Ascending aorta (tissue), 2 donors: ENCODE results near the gene OTUB1. TPM values are rescaled to one million over a fixed set of nuclear protein-coding genes. Genes with fewer than 3 reads are reported as not detected.

ENCODE experiments used
- DNase-seq, 2 donors: peaks; one replicate each; pipeline ENCODE4 v3.0.0-alpha.2; 2019; ENCODE audit warnings: low spot score in 2 of 2
- H3K27ac ChIP-seq, 2 donors: fragments of 200-600 bp; sonication (generic); one replicate each; pipeline ENCODE4 v1.5.1; 2016 to 2017; ENCODE audit warnings: mild to moderate bottlenecking in 1 of 2
- H3K27me3 ChIP-seq: fragments of 200-600 bp; sonication (generic); one replicate; pipeline ENCODE4 v1.5.1; 2017
- H3K36me3 ChIP-seq, 2 donors: fragments of 200-600 bp; sonication (generic); one replicate each; pipeline ENCODE4 v1.5.1; 2016
- H3K4me1 ChIP-seq, 2 donors: fragments of 200-600 bp; sonication (generic); one replicate each; pipeline ENCODE4 v1.5.1; 2016 to 2017; ENCODE audit warnings: mild to moderate bottlenecking in 1 of 2
- H3K4me3 ChIP-seq, 2 donors: fragments of 200-600 bp; sonication (generic); one replicate each; pipeline ENCODE4 v1.5.1; 2016 to 2017; ENCODE audit warnings: mild to moderate bottlenecking in 1 of 2
- H3K9me3 ChIP-seq, 2 donors: fragments of 200-600 bp; sonication (generic); one replicate each; pipeline ENCODE4 v1.5.1; 2016
- intact Hi-C: fragments of 100-400 bp; cut with DNase I; formaldehyde crosslinking; loops from one replicate; pipeline ENCODE4 v1.15.1; 2023
- total RNA-seq: library from RNA; depleted of rRNA; stranded (reverse); fragments of >200 nt; gene quantifications from one replicate; pipeline ENCODE4 v1.1.0, GENCODE V29; 2016
- TF ChIP-seq, protein P1 (sequence below), 3 experiments: fragments of 200-600 bp in 2 of 3; fragments of 450-650 bp in 1 of 3; sonication (generic) in 2 of 3; IDR thresholded peaks; one replicate each; pipeline ENCODE4 v1.5.1; 2016 to 2019; ENCODE audit warnings: antibody characterized with exemption in 3 of 3, mild to moderate bottlenecking in 1 of 3, moderate library complexity in 1 of 3

The OTUB1 gene
- total RNA-seq, 1 donor from 2014 or later, result 89.4 TPM

DNA sequence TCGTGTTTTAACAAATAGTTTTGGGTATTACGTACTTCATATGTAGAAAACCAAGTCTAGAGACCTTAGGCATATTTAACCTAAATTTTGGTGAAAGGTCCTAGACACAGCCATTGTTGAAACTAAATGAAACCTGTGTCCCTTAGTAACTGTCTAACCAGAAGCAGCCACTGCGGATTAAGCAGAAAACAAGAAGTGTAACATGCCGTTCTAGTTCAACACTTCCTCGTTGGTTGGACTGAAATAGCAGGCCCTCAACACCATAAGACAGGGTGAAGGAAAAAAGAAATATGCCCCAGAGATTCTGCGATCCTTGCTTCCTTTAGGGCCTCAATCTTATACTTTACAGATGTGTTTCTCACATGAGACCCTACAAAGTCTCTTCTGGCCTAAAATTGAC lies 45.5 kb upstream of the OTUB1 start:
- intact Hi-C loops, result loop anchor here (10.0 kb wide), 1 partner anchor 256 kb away; the partner anchor contains the start of gene RTN3

DNA sequence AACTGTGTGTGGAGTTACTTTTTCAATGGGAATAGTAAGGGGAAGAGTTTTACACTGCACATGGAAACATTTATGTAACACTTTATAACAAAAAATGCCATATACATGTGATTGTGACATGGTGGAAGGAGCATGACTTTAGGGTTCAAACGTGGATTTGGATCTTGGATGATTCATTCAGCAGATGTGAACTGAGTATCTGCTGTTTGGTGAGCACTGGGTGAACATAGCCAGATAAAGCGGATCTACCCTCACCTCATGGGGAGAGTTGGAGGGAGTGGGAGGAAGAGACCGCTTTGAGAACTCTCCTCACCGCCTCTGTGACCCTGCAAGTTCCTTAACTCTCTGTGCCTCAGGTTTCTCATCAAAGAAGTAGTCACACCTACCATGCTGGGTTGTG lies 44.3 kb upstream of the OTUB1 start:
- Histone ChIP-seq H3K9me3 (no peaks in the 10 kb centered on the region), H3K27me3 (no peaks in the 10 kb centered on the region), H3K27ac (no peak overlapping the region), H3K36me3 (peaks cover 0 to 8% of the 10 kb centered on the region in 2 donors), H3K4me3 (no peak overlapping the region), H3K4me1 (peaks cover 7 to 15% of the 10 kb centered on the region in 2 donors)
- no peak for DNase-seq
- TF ChIP-seq, protein P1, sequence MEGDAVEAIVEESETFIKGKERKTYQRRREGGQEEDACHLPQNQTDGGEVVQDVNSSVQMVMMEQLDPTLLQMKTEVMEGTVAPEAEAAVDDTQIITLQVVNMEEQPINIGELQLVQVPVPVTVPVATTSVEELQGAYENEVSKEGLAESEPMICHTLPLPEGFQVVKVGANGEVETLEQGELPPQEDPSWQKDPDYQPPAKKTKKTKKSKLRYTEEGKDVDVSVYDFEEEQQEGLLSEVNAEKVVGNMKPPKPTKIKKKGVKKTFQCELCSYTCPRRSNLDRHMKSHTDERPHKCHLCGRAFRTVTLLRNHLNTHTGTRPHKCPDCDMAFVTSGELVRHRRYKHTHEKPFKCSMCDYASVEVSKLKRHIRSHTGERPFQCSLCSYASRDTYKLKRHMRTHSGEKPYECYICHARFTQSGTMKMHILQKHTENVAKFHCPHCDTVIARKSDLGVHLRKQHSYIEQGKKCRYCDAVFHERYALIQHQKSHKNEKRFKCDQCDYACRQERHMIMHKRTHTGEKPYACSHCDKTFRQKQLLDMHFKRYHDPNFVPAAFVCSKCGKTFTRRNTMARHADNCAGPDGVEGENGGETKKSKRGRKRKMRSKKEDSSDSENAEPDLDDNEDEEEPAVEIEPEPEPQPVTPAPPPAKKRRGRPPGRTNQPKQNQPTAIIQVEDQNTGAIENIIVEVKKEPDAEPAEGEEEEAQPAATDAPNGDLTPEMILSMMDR (IDR thresholded peaks at IDR 0.05), result no peak
- intact Hi-C loops, result loop anchor here (10.0 kb wide), 1 partner anchor 257 kb away; the partner anchor contains the start of gene RTN3

More for the DNA sequence above, 45.5 kb upstream of the OTUB1 start:
- Histone ChIP-seq H3K27me3 (no peaks in the 10 kb centered on the region), H3K4me1 (peaks cover 7 to 15% of the 10 kb centered on the region in 2 donors), H3K9me3 (no peaks in the 10 kb centered on the region), H3K4me3 (no peak overlapping the region), H3K27ac (no peak overlapping the region), H3K36me3 (no peaks in the 10 kb centered on the region)
- TF ChIP-seq, protein P1 (IDR thresholded peaks at IDR 0.05), result no peak
- DNase-seq, result no peak

DNA sequence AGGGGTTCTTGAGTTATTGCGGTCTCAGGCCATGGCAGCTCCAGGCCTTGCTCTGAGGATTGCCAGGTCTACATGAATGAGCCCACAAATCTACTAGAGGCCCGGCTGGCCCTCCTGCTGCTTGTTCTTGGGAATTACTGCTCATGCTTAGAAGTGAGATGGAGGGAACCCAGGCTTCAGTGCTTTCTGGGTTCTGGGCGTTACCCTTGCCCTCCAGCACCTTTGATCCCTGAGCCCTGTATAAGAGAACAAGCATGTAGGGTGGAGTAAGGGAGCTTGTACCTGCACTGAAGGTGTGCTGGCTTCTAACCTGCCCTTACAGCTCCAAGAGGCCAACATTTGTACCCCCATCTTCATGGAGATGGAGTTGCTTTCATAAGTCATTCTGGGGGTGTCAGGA lies 43.4 kb upstream of the OTUB1 start:
- peaks cover 7 to 15% of the 10 kb centered on the region in 2 donors for H3K4me1 ChIP-seq
- intact Hi-C loops, result loop anchor here (10.0 kb wide), 1 partner anchor 258 kb away; the partner anchor contains the start of gene RTN3
- no peaks in the 10 kb centered on the region for H3K9me3 ChIP-seq
- H3K27ac ChIP-seq, result no peak overlapping the region
- no peaks in the 10 kb centered on the region for H3K27me3 ChIP-seq
- H3K4me3 ChIP-seq, result no peak overlapping the region
- TF ChIP-seq, protein P1 (IDR thresholded peaks at IDR 0.05), result no peak
- peaks cover under 1 to 14% of the 10 kb centered on the region in 2 donors for H3K36me3 ChIP-seq
- no peak for DNase-seq

DNA sequence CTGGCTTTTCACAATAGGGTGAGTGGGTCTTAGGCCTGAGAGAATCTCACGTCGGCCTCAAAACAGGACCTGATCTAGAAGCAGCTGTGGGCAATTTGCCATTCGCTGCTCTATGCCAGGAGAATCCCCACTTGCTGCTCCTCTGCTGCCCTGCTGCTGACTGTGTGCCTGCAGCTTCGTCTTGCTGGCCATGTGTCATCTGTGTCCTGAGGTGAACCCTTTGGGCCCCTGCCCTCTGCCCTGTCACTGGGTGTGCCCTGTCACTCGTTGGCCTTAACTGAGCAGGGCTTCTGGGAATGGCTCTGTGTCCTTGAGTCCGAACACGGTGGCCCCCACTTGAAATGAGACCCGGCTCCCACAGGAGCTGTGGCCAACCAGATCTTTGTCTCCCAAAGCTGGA lies 41.3 kb upstream of the OTUB1 start:
- H3K36me3 ChIP-seq, result peaks cover 5 to 25% of the 10 kb centered on the region in 2 donors
- no peaks in the 10 kb centered on the region for H3K9me3 ChIP-seq
- TF ChIP-seq, protein P1 (IDR thresholded peaks at IDR 0.05), result no peak
- peak in 1 of 2 donors; percentile 70 for DNase-seq
- peak overlapping the region; percentile 64 to 75 for H3K27ac ChIP-seq
- intact Hi-C loops, result loop anchor here (1.0 to 10.0 kb wide), 3 partner anchors 28 to 260 kb away; partner anchors contain the start of genes RCOR2 and RTN3
- H3K27me3 ChIP-seq, result no peaks in the 10 kb centered on the region
- H3K4me3 ChIP-seq, result peak overlapping the region in 1 of 2 donors; percentile 33
- peaks cover 3 to 9% of the 10 kb centered on the region in 2 donors for H3K4me1 ChIP-seq

DNA sequence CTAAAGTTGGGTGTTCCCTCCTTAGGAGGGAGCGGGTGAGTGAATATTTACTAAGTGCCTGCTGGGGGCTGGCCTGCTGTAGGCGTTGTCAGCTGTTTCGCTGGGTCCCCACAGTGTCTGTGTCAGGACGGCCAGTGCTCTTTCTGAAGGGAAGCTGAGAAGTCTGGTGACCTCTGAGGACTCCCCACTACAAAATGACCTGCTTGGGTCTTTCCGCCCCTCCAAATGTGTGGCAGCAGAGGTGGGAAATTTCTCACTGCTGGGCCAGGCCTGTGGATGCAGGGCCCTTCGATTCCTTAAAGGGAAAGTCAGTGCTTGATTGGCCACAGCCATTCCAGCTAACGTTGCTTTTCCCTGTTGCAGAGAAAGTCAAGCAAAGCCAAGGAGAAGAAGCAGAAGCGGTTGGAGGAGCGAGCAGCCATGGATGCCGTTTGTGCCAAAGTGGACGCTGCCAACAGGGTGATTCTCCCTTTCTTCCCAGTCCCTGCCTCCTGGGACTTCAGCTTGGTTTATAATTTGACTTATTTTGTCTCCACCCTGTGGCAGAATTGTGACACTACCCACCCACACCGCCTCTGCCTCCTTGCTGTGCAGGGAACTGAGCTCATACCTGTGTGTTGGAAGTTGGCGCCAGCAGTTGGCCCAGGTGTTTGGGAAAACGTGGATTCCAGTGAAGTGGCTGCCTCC lies 40.6 kb upstream of the OTUB1 start:
- H3K27me3 ChIP-seq, result no peaks in the 10 kb centered on the region
- H3K9me3 ChIP-seq, result no peaks in the 10 kb centered on the region
- DNase-seq, result peak in 1 of 2 donors; percentile 86
- peak overlapping the region; percentile 27 to 33 for H3K4me3 ChIP-seq
- H3K27ac ChIP-seq, result peak overlapping the region; percentile 64 to 75
- TF ChIP-seq, protein P1 (IDR thresholded peaks at IDR 0.05), result peak; percentile 75 to 84 (median 81)
- peaks cover 5 to 30% of the 10 kb centered on the region in 2 donors for H3K36me3 ChIP-seq
- intact Hi-C loops, result loop anchor here (1.0 to 10.0 kb wide), 5 partner anchors 28 to 261 kb away; partner anchors contain the start of genes RCOR2, RTN3 and ZFTA
- peaks cover 3 to 9% of the 10 kb centered on the region in 2 donors for H3K4me1 ChIP-seq
